GM12878 (cell line): ENCODE data around the gene RUFY2. TPM values are rescaled to one million over a fixed set of nuclear protein-coding genes. Genes with fewer than 3 reads are reported as not detected.

Experiments used
- ATAC-seq: fragments of 200-7000 bp; cut with Tn5 transposase; 3 replicates; pipeline ENCODE4 v1.9.1; 2020; ENCODE audit warnings: mild to moderate bottlenecking, moderate library complexity
- BruUV-seq: library from RNA; stranded (reverse); fragments of 400-500 nt; replicated peaks from 2 replicates; lab custom pipeline; 2021; lab: Mats Ljungman, UMichigan
- CTCF ChIA-PET: fragments of 300-600 bp; sonication (Branson Sonifier 250); formaldehyde crosslinking; extraction: SDS; loops from one replicate; lab custom pipeline; 2021; ENCODE audit warnings: inconsistent platforms; lab: Yijun Ruan, JAX
- POLR2A ChIA-PET: fragments of 350-600 bp; formaldehyde crosslinking; extraction: SDS; loops from one replicate; lab custom pipeline; 2021; ENCODE audit warnings: inconsistent platforms; lab: Charles Lee
- RAD21 ChIA-PET: fragments of 300-600 bp; sonication (Branson Sonifier 250); formaldehyde crosslinking; loops from one replicate; lab custom pipeline; 2023; ENCODE audit warnings: antibody characterized with exemption; ENCODE audit not compliant: unreplicated experiment; lab: Charles Lee
- SMC1A ChIA-PET: fragments of 300-600 bp; sonication (Branson Sonifier 250); formaldehyde crosslinking; loops from one replicate; lab custom pipeline; 2023; ENCODE audit not compliant: unreplicated experiment, uncharacterized antibody; lab: Charles Lee
- DNase-seq: peaks from one replicate; pipeline ENCODE4 v3.0.0-alpha.2; 2011; ENCODE audit warnings: low read depth, low spot score
- FAIRE-seq: peaks from 3 replicates; lab custom pipeline; 2011; peaks lifted over from hg19 to GRCh38; lab: Jason Lieb, UNC
- H2AFZ ChIP-seq: 2 replicates; pipeline ENCODE4 v1.6.0; 2011; ENCODE audit warnings: low read depth, low read length, control low read depth; ENCODE audit not compliant: control insufficient read depth
- H3K27ac ChIP-seq: 2 replicates; pipeline ENCODE4 v1.5.1; 2011; ENCODE audit warnings: control low read depth; ENCODE audit not compliant: control insufficient read depth, insufficient read depth
- H3K27me3 ChIP-seq, 2 experiments: replicated peaks in 1 of 2; 2 replicates each; pipeline versions ENCODE4 v1.6.0 to v1.6.1; 2011; ENCODE audit warnings: low read length in 1 of 2; ENCODE audit not compliant: control insufficient read depth in 2 of 2, insufficient read depth in 2 of 2
- H3K36me3 ChIP-seq, 2 experiments: 2 replicates each; pipeline ENCODE4 v1.5.1; 2011; ENCODE audit warnings: low read length in 1 of 2; ENCODE audit not compliant: control insufficient read depth in 2 of 2, insufficient read depth in 2 of 2
- H3K4me1 ChIP-seq: 2 replicates; pipeline ENCODE4 v1.6.1; 2011; ENCODE audit warnings: mild to moderate bottlenecking, low read length, moderate library complexity, mixed read lengths; ENCODE audit not compliant: control insufficient read depth, insufficient read depth
- H3K4me2 ChIP-seq: 2 replicates; pipeline ENCODE4 v1.6.0; 2011; ENCODE audit warnings: control low read depth; ENCODE audit not compliant: control insufficient read depth, insufficient read depth
- H3K4me3 ChIP-seq: fragments of 200-600 bp; sonication (generic); 2 replicates; pipeline ENCODE4 v1.5.1; 2016
- H3K79me2 ChIP-seq: 2 replicates; pipeline ENCODE4 v1.6.0; 2011; ENCODE audit warnings: low read length; ENCODE audit not compliant: control insufficient read depth, insufficient read depth
- H3K9ac ChIP-seq: 2 replicates; pipeline ENCODE4 v1.8.0; 2011; ENCODE audit warnings: low read length, control low read depth, mixed read lengths; ENCODE audit not compliant: control insufficient read depth, insufficient read depth
- H3K9me3 ChIP-seq: replicated peaks from 3 replicates; pipeline ENCODE4 v1.5.1; 2011; ENCODE audit warnings: mild to moderate bottlenecking, low read length; ENCODE audit not compliant: control insufficient read depth, insufficient read depth
- H4K20me1 ChIP-seq: 2 replicates; pipeline ENCODE4 v1.6.0; 2011; ENCODE audit not compliant: control insufficient read depth, insufficient read depth
- BHLHE40 ChIP-seq, 2 experiments: fragments of 450-650 bp in 1 of 2; IDR thresholded peaks; 2 replicates each; pipeline ENCODE4 v1.6.1; 2011 to 2017; ENCODE audit warnings: low read depth in 2 of 2, borderline replicate concordance in 1 of 2, improper control_type of control experiment in 1 of 2, low read length in 1 of 2, mild to moderate bottlenecking in 1 of 2
- CBX3 ChIP-seq: fragments of 200-600 bp; sonication (generic); IDR thresholded peaks from 2 replicates; pipeline ENCODE4 v1.6.1; 2016; ENCODE audit warnings: low read depth, borderline replicate concordance
- CREB1 ChIP-seq: IDR thresholded peaks from 2 replicates; pipeline ENCODE4 v1.6.1; 2012; ENCODE audit warnings: low read depth, mild to moderate bottlenecking, inconsistent platforms
- DPF2 ChIP-seq: fragments of 450-650 bp; IDR thresholded peaks from 2 replicates; pipeline ENCODE4 v1.6.1; 2017; ENCODE audit warnings: mild to moderate bottlenecking
- KDM1A ChIP-seq: fragments of 200-600 bp; sonication (generic); IDR thresholded peaks from 2 replicates; pipeline ENCODE4 v1.6.1; 2016; ENCODE audit warnings: borderline replicate concordance
- MEF2B ChIP-seq: fragments of 450-650 bp; IDR thresholded peaks from 2 replicates; pipeline ENCODE4 v1.6.1; 2018; ENCODE audit warnings: mild to moderate bottlenecking, moderate library complexity; ENCODE audit not compliant: partially characterized antibody, poor library complexity, severe bottlenecking
- NFYB ChIP-seq: IDR thresholded peaks from 2 replicates; pipeline ENCODE4 v1.6.1; 2011; ENCODE audit warnings: low read depth, mild to moderate bottlenecking, low read length, improper control_type of control experiment, moderate library complexity; ENCODE audit not compliant: insufficient read depth
- STAT3 ChIP-seq: IDR thresholded peaks from 2 replicates; pipeline ENCODE4 v1.6.1; 2011; ENCODE audit warnings: low read depth, low read length, improper control_type of control experiment
- TCF12 ChIP-seq: IDR thresholded peaks from 2 replicates; pipeline ENCODE4 v1.6.1; 2011; ENCODE audit warnings: low read depth, mild to moderate bottlenecking, low read length
- ZBTB40 ChIP-seq: fragments of 450-650 bp; IDR thresholded peaks from 2 replicates; pipeline ENCODE4 v1.6.1; 2016; ENCODE audit warnings: mild to moderate bottlenecking, moderate library complexity, borderline replicate concordance
- ZNF217 ChIP-seq: fragments of 450-650 bp; IDR thresholded peaks from 2 replicates; pipeline ENCODE4 v1.6.1; 2017; ENCODE audit warnings: antibody characterized with exemption, mild to moderate bottlenecking
- ZNF687 ChIP-seq: fragments of 450-650 bp; IDR thresholded peaks from 2 replicates; pipeline ENCODE4 v1.6.1; 2017; ENCODE audit warnings: mild to moderate bottlenecking, moderate library complexity
- WGBS: methylation state at CpG from one replicate; pipeline ENCODE4 v1.1.6; 2016; ENCODE audit warnings: low lambda C conversion rate; ENCODE audit not compliant: insufficient replicate concordance, insufficient coverage; ENCODE audit errors: missing lambda C conversion rate; 5-methylcytosine and 5-hydroxymethylcytosine counted together
- in situ Hi-C: fragments of 300-500 bp; cut with MboI; formaldehyde crosslinking; loops from 9 replicates; pipeline ENCODE4 v1.14.3; 2018; ENCODE audit warnings: mixed read lengths
- intact Hi-C: fragments of 100-400 bp; cut with micrococcal nuclease; formaldehyde crosslinking; loops from one replicate; pipeline ENCODE4 v1.14.2; 2022; ENCODE audit not compliant: unreplicated experiment
- polyA plus RNA-seq, 11 experiments: library from polyadenylated mRNA; depleted of rRNA in 4 of 11; unstranded in 6 of 11; stranded (reverse) in 5 of 11; fragments of >200 nt; fragmentation: Nextera tagmentation in 4 of 11; fragmentation: Illumina TruSeq in 1 of 11; extraction: Ambion mirVana in 4 of 11; extraction: Trizol in 1 of 11; gene quantifications; 1 replicate in 1 of 11; 2 replicates in 10 of 11; pipeline versions ENCODE4 v1.2.1 to v1.2.3, GENCODE V29; 2011 to 2016; ENCODE audit warnings: inconsistent platforms in 2 of 11, missing spikeins in 2 of 11, low read depth in 1 of 11
- total RNA-seq, 4 experiments: library from RNA; depleted of rRNA in 3 of 4; stranded (reverse); fragments of >200 nt in 3 of 4; fragmentation: Illumina TruSeq in 1 of 4; extraction: Trizol in 1 of 4; gene quantifications; 2 replicates each; pipeline versions ENCODE4 v1.2.1 to v1.2.3, GENCODE V29; 2013 to 2021

Gene RUFY2
- total and polyA plus RNA-seq, 10 of the 15 experiments (the other 5 are each of a cell fraction or from before 2014, with no cell fraction given) = 1.7 to 8.4 (median 5.8) TPM

GRCh38 chr10:68302871-68303270 is 104.2 kb downstream of the RUFY2 start:
- in situ Hi-C loops = loop anchor here (5.0 kb wide), 1 partner anchor 451 kb away; no protein-coding TSS in a partner anchor
- ATAC-seq = no peak

More at GRCh38 chr10:68302871-68303270, 104.2 kb downstream of the RUFY2 start:
- TF ChIP-seq KDM1A = no peak
- no peak for TF ChIP-seq NFYB
- no peak for TF ChIP-seq CBX3
- TF ChIP-seq CREB1 = no peak
- no peak for TF ChIP-seq BHLHE40 (IDR thresholded peaks at IDR 0.05; ENCODE audit: borderline replicate concordance in 1 of 2, low read depth in 2 of 2, low read length in 1 of 2)
- TF ChIP-seq ZBTB40 = no peak
- TF ChIP-seq STAT3 = no peak
- TF ChIP-seq ZNF687 = no peak
- TF ChIP-seq ZNF217 = no peak
- no peak for TF ChIP-seq MEF2B
- TF ChIP-seq DPF2 = no peak
- no peak for TF ChIP-seq TCF12
- ChIA-PET CTCF (interaction anchor here (0.6 to 6.5 kb wide), 33 partner anchors 8 to 524 kb away, joined by 3 to 267 read pairs (median 6); partner anchors contain the start of genes HNRNPH3 and PBLD), SMC1A (interaction anchor here (0.6 to 6.1 kb wide), 22 partner anchors 12 to 1146 kb away, joined by 3 to 159 read pairs (median 4); no protein-coding TSS in a partner anchor), POLR2A (interaction anchor here (0.5 to 1.4 kb wide), 4 partner anchors 11 to 483 kb away, joined by 3 to 6 read pairs (median 3); no protein-coding TSS in a partner anchor), RAD21 (interaction anchor here (0.6 to 7.0 kb wide), 7 partner anchors 25 to 515 kb away, joined by 3 to 160 read pairs (median 14); no protein-coding TSS in a partner anchor)
- BruUV-seq = no TSS peak
- no peaks in the 10 kb centered on the region for H3K9me3 ChIP-seq
- H3K4me2 ChIP-seq = no peak overlapping the region
- no peaks in the 10 kb centered on the region for H3K36me3 ChIP-seq
- DNase-seq = no peak
- H3K9ac ChIP-seq = no peak overlapping the region
- H2AFZ ChIP-seq = no peak overlapping the region
- H3K4me3 ChIP-seq = no peak overlapping the region
- 73% methylated on average over 5 of the region's 5 CpGs for WGBS
- H3K4me1 ChIP-seq = peaks cover 16% of the 10 kb centered on the region
- H3K27me3 ChIP-seq = no peaks in the 10 kb centered on the region
- H3K79me2 ChIP-seq = no peaks in the 10 kb centered on the region
- intact Hi-C loops = loop anchor here (1.0 to 5.0 kb wide), 5 partner anchors 91 to 515 kb away; no protein-coding TSS in a partner anchor
- no peak for FAIRE-seq
- no peaks in the 10 kb centered on the region for H4K20me1 ChIP-seq
- H3K27ac ChIP-seq = no peak overlapping the region
